Prostate gland (tissue), 2 donors: ENCODE measurements around the gene IKZF1. TPM values are rescaled to one million over a fixed set of nuclear protein-coding genes. Genes with fewer than 3 reads are reported as not detected.

ENCODE experiments used
- DNase-seq: peaks from one replicate; pipeline ENCODE4 v3.0.0-alpha.2; 2019; ENCODE audit warnings: low spot score
- H3K27ac ChIP-seq, 2 donors: fragments of 200-600 bp; sonication (generic); 2 replicates each; pipeline ENCODE4 v1.5.1; 2017 to 2019
- H3K27me3 ChIP-seq: fragments of 200-600 bp; sonication (generic); replicated peaks from 2 replicates; pipeline ENCODE4 v1.5.1; 2019; ENCODE audit not compliant: insufficient read depth
- H3K36me3 ChIP-seq, 2 donors: fragments of 200-600 bp; sonication (generic); 1 replicate in 1 of 2; 2 replicates in 1 of 2; pipeline versions ENCODE4 v1.5.1 to v1.8.1; 2017 to 2019
- H3K4me1 ChIP-seq: fragments of 200-600 bp; sonication (generic); replicated peaks from 2 replicates; pipeline ENCODE4 v1.5.1; 2019
- H3K4me3 ChIP-seq, 2 donors: fragments of 200-600 bp; sonication (generic); 2 replicates each; pipeline ENCODE4 v1.5.1; 2017 to 2019
- H3K9me3 ChIP-seq: fragments of 200-600 bp; sonication (generic); 2 replicates; pipeline ENCODE4 v1.5.1; 2017
- POLR2A ChIP-seq: fragments of 450-650 bp; IDR thresholded peaks from one replicate; pipeline ENCODE4 v1.6.1; 2016; ENCODE audit warnings: antibody characterized with exemption, mild to moderate bottlenecking
- POLR2AphosphoS5 ChIP-seq: sonication (generic); formaldehyde crosslinking; IDR thresholded peaks from one replicate; pipeline ENCODE4 v1.6.1; 2017; ENCODE audit warnings: antibody characterized with exemption
- WGBS: methylation state at CpG from one replicate; pipeline ENCODE4 v1.1.5; 2018; 5-methylcytosine and 5-hydroxymethylcytosine counted together
- intact Hi-C: fragments of 100-400 bp; cut with DNase I; formaldehyde crosslinking; loops from one replicate; pipeline ENCODE4 v1.14.2; 2022
- total RNA-seq, 2 donors: library from RNA; depleted of rRNA; stranded (reverse); fragments of >200 nt; gene quantifications; one replicate each; pipeline ENCODE4 v1.1.0, GENCODE V29; 2016
- TF ChIP-seq, protein P1 (sequence below), 4 experiments: fragments of 200-600 bp in 2 of 4; fragments of 450-650 bp in 2 of 4; sonication (generic) in 2 of 4; IDR thresholded peaks; 1 replicate in 3 of 4; 2 replicates in 1 of 4; pipeline ENCODE4 v1.5.1; 2016 to 2019; ENCODE audit warnings: antibody characterized with exemption in 4 of 4, mild to moderate bottlenecking in 2 of 4, moderate library complexity in 2 of 4

The IKZF1 gene
- total RNA-seq, 2 donors from 2014 or later = 2.7 to 7.7 TPM

DNA sequence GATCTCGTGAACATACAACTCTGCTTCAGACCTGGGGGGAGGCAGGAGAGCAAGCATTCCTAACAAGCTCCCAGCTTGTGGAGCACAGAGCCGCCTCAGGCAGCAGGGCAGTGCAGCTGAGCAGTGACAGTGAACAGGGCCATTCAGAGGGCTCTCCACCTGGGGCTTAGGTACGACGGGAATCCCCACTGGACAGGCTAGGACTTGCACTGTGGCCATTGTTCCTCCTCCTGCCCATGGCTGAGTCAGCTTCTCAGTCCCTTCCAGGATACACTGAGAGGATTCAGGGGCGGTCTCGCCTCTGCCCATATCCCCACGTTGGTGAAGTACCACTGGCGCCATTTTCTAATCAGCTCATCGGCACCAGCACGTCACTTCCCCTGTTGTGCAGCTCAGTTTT lies 74.6 kb downstream of the IKZF1 start:
- 26% methylated on average over 10 of the region's 10 CpGs for WGBS
- Histone ChIP-seq H3K27me3 (no peaks in the 10 kb centered on the region), H3K4me3 (no peak overlapping the region), H3K36me3 (no peaks in the 10 kb centered on the region), H3K4me1 (no peaks in the 10 kb centered on the region), H3K27ac (no peak overlapping the region), H3K9me3 (no peaks in the 10 kb centered on the region)
- peak; percentile 59 for DNase-seq
- intact Hi-C loops = no loop called here
- TF ChIP-seq POLR2A (no peak), POLR2AphosphoS5 (peak; percentile 6)
- TF ChIP-seq, protein P1, sequence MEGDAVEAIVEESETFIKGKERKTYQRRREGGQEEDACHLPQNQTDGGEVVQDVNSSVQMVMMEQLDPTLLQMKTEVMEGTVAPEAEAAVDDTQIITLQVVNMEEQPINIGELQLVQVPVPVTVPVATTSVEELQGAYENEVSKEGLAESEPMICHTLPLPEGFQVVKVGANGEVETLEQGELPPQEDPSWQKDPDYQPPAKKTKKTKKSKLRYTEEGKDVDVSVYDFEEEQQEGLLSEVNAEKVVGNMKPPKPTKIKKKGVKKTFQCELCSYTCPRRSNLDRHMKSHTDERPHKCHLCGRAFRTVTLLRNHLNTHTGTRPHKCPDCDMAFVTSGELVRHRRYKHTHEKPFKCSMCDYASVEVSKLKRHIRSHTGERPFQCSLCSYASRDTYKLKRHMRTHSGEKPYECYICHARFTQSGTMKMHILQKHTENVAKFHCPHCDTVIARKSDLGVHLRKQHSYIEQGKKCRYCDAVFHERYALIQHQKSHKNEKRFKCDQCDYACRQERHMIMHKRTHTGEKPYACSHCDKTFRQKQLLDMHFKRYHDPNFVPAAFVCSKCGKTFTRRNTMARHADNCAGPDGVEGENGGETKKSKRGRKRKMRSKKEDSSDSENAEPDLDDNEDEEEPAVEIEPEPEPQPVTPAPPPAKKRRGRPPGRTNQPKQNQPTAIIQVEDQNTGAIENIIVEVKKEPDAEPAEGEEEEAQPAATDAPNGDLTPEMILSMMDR (IDR thresholded peaks at IDR 0.05) = peak in 1 of 4 experiments; percentile 8

- no peak overlapping the region for H3K4me3 ChIP-seq
- TF ChIP-seq POLR2AphosphoS5 = no peak
- TF ChIP-seq, protein P1 (IDR thresholded peaks at IDR 0.05) = no peak
- TF ChIP-seq POLR2A = no peak
- DNase-seq = no peak
- no peak overlapping the region for H3K27ac ChIP-seq
- WGBS = 89% methylated on average over 1 of the region's 1 CpG
- H3K4me1 ChIP-seq = no peaks in the 10 kb centered on the region
- intact Hi-C loops = no loop called here
- no peaks in the 10 kb centered on the region for H3K27me3 ChIP-seq
- H3K36me3 ChIP-seq = no peaks in the 10 kb centered on the region
- no peaks in the 10 kb centered on the region for H3K9me3 ChIP-seq
Observed at GRCh38 chr7:50379539-50379938, 75.0 kb downstream of the IKZF1 start.

- no peak for DNase-seq
- TF ChIP-seq POLR2A (no peak), POLR2AphosphoS5 (no peak)
- TF ChIP-seq, protein P1 (IDR thresholded peaks at IDR 0.05) = no peak
- intact Hi-C loops = no loop called here
- 86% methylated on average over 21 of the region's 21 CpGs for WGBS
- no peaks in the 10 kb centered on the region for H3K27me3 ChIP-seq
- no peak overlapping the region for H3K27ac ChIP-seq
- H3K4me1 ChIP-seq = no peaks in the 10 kb centered on the region
- no peaks in the 10 kb centered on the region for H3K9me3 ChIP-seq
- no peak overlapping the region for H3K4me3 ChIP-seq
- H3K36me3 ChIP-seq = no peaks in the 10 kb centered on the region
Observed at GRCh38 chr7:50382455-50382854, 77.9 kb downstream of the IKZF1 start.

DNA sequence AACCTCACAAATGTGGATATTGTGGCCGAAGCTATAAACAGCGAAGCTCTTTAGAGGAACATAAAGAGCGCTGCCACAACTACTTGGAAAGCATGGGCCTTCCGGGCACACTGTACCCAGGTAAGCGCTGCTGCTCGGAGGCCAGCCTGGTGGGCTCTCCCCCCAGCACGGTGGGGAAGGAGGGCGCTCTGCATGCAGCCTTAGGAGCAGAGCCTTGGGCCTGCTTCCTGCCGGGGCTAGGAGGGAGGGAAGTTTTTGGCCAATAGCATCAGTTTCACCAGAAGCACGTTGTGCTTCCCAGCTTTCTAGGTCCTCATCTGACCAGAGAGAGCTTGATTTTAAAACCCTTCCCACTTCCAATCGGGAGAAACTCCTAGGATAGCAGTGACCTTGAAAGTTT lies 82.8 kb downstream of the IKZF1 start:
- Histone ChIP-seq H3K27me3 (no peaks in the 10 kb centered on the region), H3K4me3 (no peak overlapping the region), H3K36me3 (no peaks in the 10 kb centered on the region), H3K27ac (no peak overlapping the region), H3K4me1 (no peaks in the 10 kb centered on the region), H3K9me3 (no peaks in the 10 kb centered on the region)
- 66% methylated on average over 11 of the region's 11 CpGs for WGBS
- TF ChIP-seq, protein P1 (IDR thresholded peaks at IDR 0.05) = no peak
- TF ChIP-seq POLR2AphosphoS5 (no peak), POLR2A (no peak)
- intact Hi-C loops = no loop called here
- no peak for DNase-seq

DNA sequence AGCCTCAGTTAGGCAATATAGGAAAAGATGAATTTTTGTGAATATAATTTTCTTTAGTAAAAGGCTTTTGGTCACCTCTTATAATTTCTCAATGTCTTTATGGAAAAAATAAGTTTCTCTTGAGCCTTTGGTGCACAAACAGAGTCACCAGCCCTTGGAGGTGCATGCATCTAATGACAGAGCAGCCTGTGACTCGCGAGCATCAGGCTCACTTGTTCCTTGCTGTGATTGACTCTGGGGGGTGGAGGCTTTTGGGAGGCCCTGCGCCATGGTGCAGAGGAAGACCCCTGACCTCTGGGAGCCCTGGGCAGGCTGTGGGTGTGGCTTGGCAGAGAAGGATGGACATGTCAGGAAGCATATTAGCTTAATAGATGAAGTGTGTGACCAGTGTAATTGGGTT lies 85.4 kb downstream of the IKZF1 start:
- no peak for TF ChIP-seq POLR2A
- TF ChIP-seq, protein P1 (IDR thresholded peaks at IDR 0.05) = no peak
- TF ChIP-seq POLR2AphosphoS5 = no peak
- no peaks in the 10 kb centered on the region for H3K4me1 ChIP-seq
- WGBS = 83% methylated on average over 3 of the region's 3 CpGs
- intact Hi-C loops = no loop called here
- H3K27ac ChIP-seq = no peak overlapping the region
- DNase-seq = no peak
- H3K9me3 ChIP-seq = no peaks in the 10 kb centered on the region
- no peaks in the 10 kb centered on the region for H3K27me3 ChIP-seq
- H3K4me3 ChIP-seq = no peak overlapping the region
- no peaks in the 10 kb centered on the region for H3K36me3 ChIP-seq
